NCI-H1417 (cell line): Measurements from ENCODE around the gene GHRH.

Experiments used
- DNase-seq, 3 experiments: peaks; one replicate each; lab custom pipeline; 2025; lab: John Stamatoyannopoulos, UW

The GHRH gene

GRCh38 chr20:37262505-37262904 is 891 bp upstream of the GHRH start:
- DNase-seq, result peak in 2 of 3 experiments; percentile 77 to 92

GRCh38 chr20:37260923-37261322 is 691 bp downstream of the GHRH start:
- no peak for DNase-seq

DNA sequence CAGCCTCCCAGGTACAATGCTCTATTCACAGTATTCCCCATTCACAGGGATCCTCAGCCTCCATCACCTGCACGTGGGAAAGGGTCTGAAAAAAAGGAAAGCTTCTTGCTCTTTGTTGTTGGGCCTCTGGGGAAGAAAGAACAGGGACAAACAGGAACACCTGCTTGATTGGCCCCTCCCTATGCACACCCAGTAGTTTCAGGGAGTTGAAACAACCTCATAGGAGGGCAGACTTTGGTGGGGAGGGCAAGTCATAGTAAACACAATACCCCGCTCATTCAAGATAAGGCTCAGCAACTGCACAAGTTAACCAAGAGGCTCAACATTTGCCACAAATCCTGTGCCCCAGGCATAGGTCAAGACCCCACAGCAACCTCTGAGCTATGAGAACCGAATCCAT is 1.7 kb downstream of the GHRH start:
- peak; percentile 43 to 78 (median 75) for DNase-seq

- no peak for DNase-seq
These were observed 2.6 kb downstream of the GHRH start for GRCh38 chr20:37259031-37259430.

DNA sequence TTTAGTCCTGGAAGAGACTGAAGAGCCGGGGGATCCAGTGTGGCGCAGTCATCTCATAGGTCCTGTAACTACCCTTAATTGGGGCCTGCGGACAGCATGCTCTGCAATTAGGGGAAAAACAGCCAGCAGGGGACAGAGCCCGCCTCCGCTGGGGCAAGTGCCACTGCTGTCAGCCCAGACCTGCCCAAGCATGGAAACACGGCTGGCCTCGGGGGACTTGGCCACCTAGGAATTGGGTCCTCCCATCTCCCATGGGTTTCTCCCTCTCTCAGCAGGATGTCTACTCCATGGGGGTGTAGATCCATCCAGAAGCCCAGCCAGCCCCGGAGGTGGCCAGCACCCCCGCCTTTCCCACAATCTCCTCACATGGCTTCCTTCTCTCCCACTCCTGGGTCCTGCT is 3.6 kb downstream of the GHRH start:
- DNase-seq, result peak in 2 of 3 experiments; percentile 67 to 86

GRCh38 chr20:37257530-37257929 is 4.1 kb downstream of the GHRH start:
- DNase-seq, result no peak

DNA sequence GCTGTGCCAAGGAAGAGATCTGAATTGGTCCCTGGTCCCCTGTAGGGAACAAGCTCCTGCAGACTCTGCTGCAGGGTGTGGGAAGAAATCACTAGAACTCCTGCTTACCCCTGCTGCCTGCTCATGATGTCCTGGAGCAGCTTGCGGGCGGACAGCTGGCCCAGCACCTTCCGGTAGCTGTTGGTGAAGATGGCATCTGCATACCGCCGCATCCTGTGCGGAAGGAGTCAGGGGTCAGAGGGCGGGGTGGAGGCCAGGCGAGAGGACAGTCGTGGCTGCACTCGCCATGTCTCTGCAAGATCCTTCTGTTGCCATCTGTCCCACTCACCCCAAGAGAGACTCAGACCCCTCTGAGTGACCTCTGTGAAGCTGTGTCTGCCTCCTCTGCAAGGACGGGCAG is 5.3 kb downstream of the GHRH start:
- DNase-seq, result no peak

DNA sequence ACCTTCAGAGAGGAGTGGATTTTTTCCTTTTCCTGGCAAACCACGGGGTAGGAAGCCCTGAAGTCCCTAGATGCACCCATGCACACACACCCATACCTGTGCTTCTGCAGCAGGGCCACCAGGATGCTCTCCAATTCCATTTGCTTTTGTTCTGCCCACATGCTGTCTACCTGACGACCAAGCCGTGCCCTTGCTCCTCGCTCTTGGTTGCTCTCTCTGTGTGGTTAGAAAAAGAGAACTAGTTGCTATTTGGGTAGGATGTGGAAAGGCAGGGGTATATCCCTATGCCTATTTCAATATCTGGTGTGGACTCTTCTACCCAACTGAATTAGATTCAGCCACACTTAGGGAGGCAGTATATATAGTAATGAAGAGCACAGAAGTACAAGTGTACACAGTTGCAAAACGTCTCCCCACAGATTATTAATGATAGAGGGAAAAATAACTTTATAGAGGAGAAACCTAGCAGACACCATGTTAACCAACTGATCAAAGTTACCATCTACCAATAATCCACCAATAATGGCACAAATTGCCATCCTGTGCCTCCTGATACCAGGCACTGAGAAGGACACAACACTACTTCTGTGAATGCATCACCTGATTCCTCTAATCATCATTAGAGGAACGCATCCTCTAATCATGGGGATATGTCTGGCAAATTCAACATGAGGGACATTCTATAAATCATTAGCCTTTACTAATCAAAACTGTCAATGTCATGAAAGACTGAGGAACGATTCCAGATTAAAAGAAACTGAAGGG is 7.3 kb downstream of the GHRH start:
- no peak for DNase-seq

- DNase-seq, result no peak
These were observed 8.5 kb downstream of the GHRH start for GRCh38 chr20:37253087-37253486.

DNA sequence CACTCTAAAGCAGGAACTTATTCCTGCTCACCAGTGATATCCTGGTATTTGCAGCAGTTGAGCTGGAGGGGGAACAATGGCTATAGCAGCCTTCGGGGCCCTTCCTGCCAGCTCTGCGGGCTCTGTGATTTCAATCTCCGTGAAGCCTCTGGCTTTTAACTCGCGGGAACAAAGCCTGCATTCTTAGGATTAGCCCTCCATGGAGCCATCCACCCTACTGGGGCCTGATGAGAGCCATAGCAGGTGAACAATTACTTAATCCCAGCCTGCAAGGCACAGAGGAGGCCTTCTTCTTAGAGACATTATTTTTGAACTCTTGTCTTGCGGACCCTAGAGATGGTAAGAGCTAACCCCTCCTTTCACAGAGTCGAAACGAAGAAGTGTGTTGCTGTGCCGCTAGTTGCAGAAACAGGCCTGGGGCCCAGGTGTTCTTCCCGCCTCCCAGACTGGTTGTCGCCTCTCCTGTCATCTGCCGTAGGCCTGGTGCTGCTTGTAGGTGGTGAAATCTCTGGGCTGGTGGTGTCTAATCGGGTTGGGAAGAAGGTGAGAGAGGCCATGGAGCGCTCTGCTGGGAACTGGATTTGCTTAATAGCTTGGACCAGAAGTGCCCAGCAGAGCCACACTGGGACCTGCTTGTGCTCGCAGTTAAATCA is 9.7 kb downstream of the GHRH start:
- no peak for DNase-seq

DNA sequence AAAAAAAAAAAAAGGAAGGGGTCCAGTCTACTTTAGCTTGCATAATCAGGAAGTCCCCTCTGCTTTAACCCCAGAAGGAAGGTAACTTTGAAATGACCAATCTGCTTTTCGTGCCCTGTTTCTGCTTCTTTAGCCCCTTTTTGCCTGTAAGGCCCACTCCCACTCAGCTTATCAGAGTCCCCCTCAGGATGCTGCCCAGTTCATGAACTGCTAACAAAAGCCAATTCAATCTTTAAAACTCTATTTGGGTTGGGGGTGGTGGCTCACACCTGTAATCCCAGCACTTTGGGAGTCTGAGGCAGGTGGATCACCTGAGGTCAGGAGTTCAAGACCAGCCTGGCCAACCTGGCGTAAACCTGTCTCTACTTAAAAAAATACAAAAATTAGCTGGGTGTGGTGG is 12.3 kb downstream of the GHRH start:
- no peak for DNase-seq

DNA sequence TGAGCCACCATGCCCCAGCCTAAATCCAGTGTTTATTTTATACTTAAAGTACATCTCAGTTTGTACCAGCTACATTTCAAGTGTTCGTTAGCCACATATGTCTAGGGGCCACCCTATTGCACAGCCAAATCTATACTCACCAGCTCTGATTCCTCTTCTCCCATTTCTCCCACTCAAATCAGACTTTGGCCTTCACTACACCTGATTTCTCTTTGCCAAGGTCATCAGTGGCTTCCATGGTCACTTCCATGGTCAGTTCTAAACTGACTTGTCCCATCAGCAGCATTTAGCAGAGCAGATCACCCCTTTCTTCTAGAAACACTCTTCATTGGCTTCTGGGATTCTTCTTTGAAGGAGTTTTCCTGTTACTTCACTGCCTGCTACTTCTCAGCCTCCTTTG is 14.1 kb downstream of the GHRH start:
- no peak for DNase-seq

GRCh38 chr20:37246736-37247135 is 14.9 kb downstream of the GHRH start:
- no peak for DNase-seq

- peak; percentile 90 to 98 (median 96) for DNase-seq
These were observed 16.1 kb downstream of the GHRH start for GRCh38 chr20:37245216-37246150.

- peak; percentile 28 to 69 (median 66) for DNase-seq
These were observed 17.0 kb downstream of the GHRH start for GRCh38 chr20:37244572-37244957.

- no peak for DNase-seq
These were observed 17.6 kb downstream of the GHRH start for GRCh38 chr20:37243937-37244571.

GRCh38 chr20:37243076-37243936 is 18.3 kb downstream of the GHRH start:
- peak in 1 of 3 experiments; percentile 43 for DNase-seq

DNA sequence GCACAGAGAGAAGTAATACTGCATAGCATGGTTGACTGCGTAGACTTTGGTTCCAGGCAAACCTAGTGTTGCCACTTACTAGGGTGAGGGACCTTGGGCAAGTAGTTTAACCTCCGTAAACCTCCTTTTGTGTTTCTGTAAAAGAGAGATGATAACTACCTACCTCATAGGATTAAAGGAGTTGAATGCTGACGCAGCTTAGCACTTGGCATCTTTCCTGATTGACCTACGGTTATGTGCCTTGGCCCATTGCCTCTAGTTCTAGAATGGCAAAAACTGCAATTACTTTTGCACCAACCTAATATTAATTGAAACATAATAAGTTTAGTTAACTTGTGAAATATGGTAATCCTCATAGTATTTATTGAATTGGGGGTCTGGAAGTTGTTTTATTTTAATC is 19.1 kb downstream of the GHRH start:
- no peak for DNase-seq

DNA sequence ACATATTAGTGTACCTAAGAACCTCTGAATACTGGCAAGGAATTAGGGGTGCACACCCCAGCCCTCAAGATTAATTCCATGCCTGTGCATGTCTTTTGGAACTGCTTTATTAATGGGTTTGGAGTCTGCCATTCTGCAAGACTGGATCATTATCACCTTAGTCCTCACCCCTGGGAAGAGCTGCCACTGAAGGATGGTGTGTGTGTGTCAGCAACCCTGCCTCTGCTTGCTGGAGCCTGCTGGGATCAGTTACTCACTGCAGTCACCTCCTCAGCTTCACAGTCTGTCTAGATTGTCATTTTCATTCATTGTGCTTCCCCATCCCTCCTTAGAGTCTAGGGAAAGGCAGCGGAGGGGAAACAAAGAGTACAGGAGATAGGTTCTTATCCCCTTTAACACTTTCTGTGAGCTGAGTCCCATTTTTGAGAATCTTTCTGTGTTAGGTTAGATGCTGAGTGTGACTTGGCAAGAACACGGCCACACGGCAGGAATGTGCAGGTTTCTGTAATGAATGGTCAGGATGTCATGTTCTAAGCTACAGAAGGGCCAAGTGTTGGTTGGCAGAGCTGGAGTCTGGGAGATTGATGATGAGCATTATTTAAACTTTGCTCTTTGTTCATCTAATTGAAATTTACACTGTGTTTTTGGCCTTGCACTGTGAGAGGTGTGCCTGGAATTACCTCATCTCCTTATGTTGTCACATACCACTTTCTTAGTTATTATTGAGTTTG is 21.1 kb downstream of the GHRH start:
- no peak for DNase-seq

DNA sequence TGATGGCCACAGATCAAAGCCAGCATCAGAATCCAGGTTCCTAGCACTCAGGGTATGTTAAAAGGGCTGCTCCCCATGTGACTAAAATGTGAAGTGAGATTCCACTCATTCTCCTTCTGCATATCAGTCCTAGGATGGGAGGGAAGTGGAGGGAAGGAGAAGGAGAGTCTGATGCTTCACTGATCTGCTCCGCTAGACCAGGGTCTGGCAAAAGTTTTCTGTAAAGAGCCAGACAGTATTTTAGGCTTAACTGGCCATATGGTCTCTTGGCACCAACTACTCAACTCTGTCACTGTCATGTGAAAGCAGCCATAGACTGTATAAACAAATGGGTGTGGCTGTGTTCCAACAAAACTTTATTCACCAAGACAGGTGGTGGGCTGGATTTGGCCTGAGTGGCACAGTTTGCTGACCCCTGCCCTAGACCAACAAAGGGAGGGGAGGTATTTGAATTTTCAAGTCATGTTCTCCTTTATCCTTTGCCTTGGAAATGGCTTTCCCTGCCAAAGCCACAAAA is 22.6 kb downstream of the GHRH start:
- no peak for DNase-seq
